Measurements from ENCODE around the gene CEP104. TPM values are rescaled to one million over a fixed set of nuclear protein-coding genes. Genes with fewer than 3 reads are reported as not detected.

CEP104 gene
- total RNA-seq, 1 experiment from 2014 or later, result 50.8 TPM

GRCh38 chr1:3820316-3820715 is 36.7 kb downstream of the CEP104 start:
- no peaks in the 10 kb centered on the region for H3K36me3 ChIP-seq (ENCODE audit: insufficient read depth, low read length, poor library complexity, severe bottlenecking)
- no peak overlapping the region for H3K4me3 ChIP-seq (ENCODE audit: low read depth, low read length, poor library complexity, severe bottlenecking)
- intact Hi-C loops (cut with micrococcal nuclease; ENCODE audit: unreplicated experiment), result no loop called here
- no peak for TF ChIP-seq EZH2 (IDR thresholded peaks at IDR 0.05; ENCODE audit: borderline replicate concordance, low read depth, low read length, poor library complexity, severe bottlenecking)
- TF ChIP-seq, protein P1, sequence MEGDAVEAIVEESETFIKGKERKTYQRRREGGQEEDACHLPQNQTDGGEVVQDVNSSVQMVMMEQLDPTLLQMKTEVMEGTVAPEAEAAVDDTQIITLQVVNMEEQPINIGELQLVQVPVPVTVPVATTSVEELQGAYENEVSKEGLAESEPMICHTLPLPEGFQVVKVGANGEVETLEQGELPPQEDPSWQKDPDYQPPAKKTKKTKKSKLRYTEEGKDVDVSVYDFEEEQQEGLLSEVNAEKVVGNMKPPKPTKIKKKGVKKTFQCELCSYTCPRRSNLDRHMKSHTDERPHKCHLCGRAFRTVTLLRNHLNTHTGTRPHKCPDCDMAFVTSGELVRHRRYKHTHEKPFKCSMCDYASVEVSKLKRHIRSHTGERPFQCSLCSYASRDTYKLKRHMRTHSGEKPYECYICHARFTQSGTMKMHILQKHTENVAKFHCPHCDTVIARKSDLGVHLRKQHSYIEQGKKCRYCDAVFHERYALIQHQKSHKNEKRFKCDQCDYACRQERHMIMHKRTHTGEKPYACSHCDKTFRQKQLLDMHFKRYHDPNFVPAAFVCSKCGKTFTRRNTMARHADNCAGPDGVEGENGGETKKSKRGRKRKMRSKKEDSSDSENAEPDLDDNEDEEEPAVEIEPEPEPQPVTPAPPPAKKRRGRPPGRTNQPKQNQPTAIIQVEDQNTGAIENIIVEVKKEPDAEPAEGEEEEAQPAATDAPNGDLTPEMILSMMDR (conservative IDR thresholded peaks at IDR 0.05; ENCODE audit: low read depth, low read length), result no peak
- no TSS peak for BruUV-seq (replicated peaks)
- no peaks in the 10 kb centered on the region for H3K9me3 ChIP-seq (ENCODE audit: low read depth, low read length, poor library complexity, severe bottlenecking)
- H3K4me1 ChIP-seq (ENCODE audit: insufficient read depth, low read length, poor library complexity, severe bottlenecking), result no peaks in the 10 kb centered on the region
- CTCF ChIA-PET, result no interaction called here
- H3K27me3 ChIP-seq (replicated peaks; ENCODE audit: insufficient read depth, low read depth, low read length, poor library complexity), result no peaks in the 10 kb centered on the region
- no peak for DNase-seq (ENCODE audit: low spot score)
- H3K27ac ChIP-seq (ENCODE audit: low read depth, low read length, poor library complexity, severe bottlenecking), result peak overlapping the region; percentile 30
- POLR2A ChIA-PET (ENCODE audit: low non-redundant PET), result no interaction called here

GRCh38 chr1:3819771-3820200 is 37.2 kb downstream of the CEP104 start:
- Histone ChIP-seq H3K36me3 (ENCODE audit: insufficient read depth, low read length, poor library complexity, severe bottlenecking) (no peaks in the 10 kb centered on the region), H3K4me1 (ENCODE audit: insufficient read depth, low read length, poor library complexity, severe bottlenecking) (no peaks in the 10 kb centered on the region), H3K4me3 (ENCODE audit: low read depth, low read length, poor library complexity, severe bottlenecking) (no peak overlapping the region), H3K27me3 (replicated peaks; ENCODE audit: insufficient read depth, low read depth, low read length, poor library complexity) (no peaks in the 10 kb centered on the region), H3K9me3 (ENCODE audit: low read depth, low read length, poor library complexity, severe bottlenecking) (no peaks in the 10 kb centered on the region), H3K27ac (ENCODE audit: low read depth, low read length, poor library complexity, severe bottlenecking) (no peak overlapping the region)
- TF ChIP-seq, protein P1 (conservative IDR thresholded peaks at IDR 0.05; ENCODE audit: low read depth, low read length), result no peak
- no peak for TF ChIP-seq EZH2 (IDR thresholded peaks at IDR 0.05; ENCODE audit: borderline replicate concordance, low read depth, low read length, poor library complexity, severe bottlenecking)
- BruUV-seq (replicated peaks), result no TSS peak
- DNase-seq (ENCODE audit: low spot score), result no peak
- intact Hi-C loops (cut with micrococcal nuclease; ENCODE audit: unreplicated experiment), result no loop called here
- POLR2A ChIA-PET (ENCODE audit: low non-redundant PET), result no interaction called here
- CTCF ChIA-PET, result no interaction called here

- ChIA-PET CTCF (no interaction called here), POLR2A (ENCODE audit: low non-redundant PET) (interaction anchor here (0.7 kb wide), 1 partner anchor 351 kb away, joined by 3 read pairs; no protein-coding TSS in a partner anchor)
- intact Hi-C loops (cut with micrococcal nuclease; ENCODE audit: unreplicated experiment), result no loop called here
These were observed 39.0 kb downstream of the CEP104 start for GRCh38 chr1:3817821-3818597.

More at GRCh38 chr1:3817821-3818597, 39.0 kb downstream of the CEP104 start:
- Histone ChIP-seq H3K4me1 (ENCODE audit: insufficient read depth, low read length, poor library complexity, severe bottlenecking) (no peaks in the 10 kb centered on the region), H3K36me3 (ENCODE audit: insufficient read depth, low read length, poor library complexity, severe bottlenecking) (no peaks in the 10 kb centered on the region), H3K4me3 (ENCODE audit: low read depth, low read length, poor library complexity, severe bottlenecking) (no peak overlapping the region), H3K27ac (ENCODE audit: low read depth, low read length, poor library complexity, severe bottlenecking) (no peak overlapping the region), H3K27me3 (replicated peaks; ENCODE audit: insufficient read depth, low read depth, low read length, poor library complexity) (no peaks in the 10 kb centered on the region), H3K9me3 (ENCODE audit: low read depth, low read length, poor library complexity, severe bottlenecking) (no peaks in the 10 kb centered on the region)
- no TSS peak for BruUV-seq (replicated peaks)
- no peak for TF ChIP-seq EZH2 (IDR thresholded peaks at IDR 0.05; ENCODE audit: borderline replicate concordance, low read depth, low read length, poor library complexity, severe bottlenecking)
- TF ChIP-seq, protein P1 (conservative IDR thresholded peaks at IDR 0.05; ENCODE audit: low read depth, low read length), result no peak
- no peak for DNase-seq (ENCODE audit: low spot score)
